Endothelial cell of umbilical vein (primary cell): ENCODE data around the gene USP30. TPM values are rescaled to one million over a fixed set of nuclear protein-coding genes. Genes with fewer than 3 reads are reported as not detected.

Experiments
- BruUV-seq: library from RNA; stranded (reverse); fragments of 400-500 nt; replicated peaks from 2 replicates; lab custom pipeline; 2021; lab: Mats Ljungman, UMichigan
- CTCF ChIA-PET: fragments of 300-600, 350-600 bp; sonication (Branson Sonifier 250); formaldehyde crosslinking; loops from one replicate; lab custom pipeline; 2021; ENCODE audit warnings: antibody characterized with exemption, inconsistent platforms; lab: Charles Lee
- POLR2A ChIA-PET: fragments of 300-600, 350-600 bp; sonication (Branson Sonifier 250); formaldehyde crosslinking; loops from one replicate; lab custom pipeline; 2021; ENCODE audit warnings: antibody characterized with exemption, inconsistent platforms; lab: Charles Lee
- DNase-seq: peaks from one replicate; pipeline ENCODE4 v3.0.0-alpha.2; 2011; ENCODE audit warnings: low read depth, low spot score
- FAIRE-seq: peaks from 2 replicates; lab custom pipeline; 2011; peaks lifted over from hg19 to GRCh38; lab: Jason Lieb, UNC
- H2AFZ ChIP-seq: 2 replicates; pipeline ENCODE4 v1.6.0; 2012; ENCODE audit warnings: low read depth, low read length, control low read depth, inconsistent platforms
- H3K27ac ChIP-seq: 2 replicates; pipeline ENCODE4 v1.5.1; 2011; ENCODE audit warnings: low read depth, mild to moderate bottlenecking, control low read depth, low read length, moderate library complexity; ENCODE audit not compliant: insufficient read depth
- H3K27me3 ChIP-seq, 2 experiments: 2 replicates each; pipeline versions ENCODE4 v1.6.0 to v1.6.1; 2011; ENCODE audit warnings: low read length in 2 of 2, mixed read lengths in 1 of 2; ENCODE audit not compliant: control insufficient read depth in 2 of 2, insufficient read depth in 2 of 2
- H3K36me3 ChIP-seq, 2 experiments: 2 replicates in 1 of 2; 3 replicates in 1 of 2; pipeline ENCODE4 v1.5.1; 2011; ENCODE audit warnings: low read length in 2 of 2, mild to moderate bottlenecking in 1 of 2, moderate library complexity in 1 of 2; ENCODE audit not compliant: control insufficient read depth in 2 of 2, insufficient read depth in 2 of 2; ENCODE audit errors: extremely low read depth in 1 of 2
- H3K4me1 ChIP-seq: 3 replicates; pipeline ENCODE4 v1.5.1; 2011; ENCODE audit warnings: mild to moderate bottlenecking, low read length; ENCODE audit not compliant: control insufficient read depth, insufficient read depth; ENCODE audit errors: extremely low read depth
- H3K4me2 ChIP-seq: 2 replicates; pipeline ENCODE4 v1.6.1; 2011; ENCODE audit warnings: low read length, control low read depth, mixed read lengths; ENCODE audit not compliant: insufficient read depth
- H3K4me3 ChIP-seq, 3 experiments: fragments of 200-600 bp in 1 of 3; sonication (generic), shearing (Covaris generic) in 1 of 3; replicated peaks in 1 of 3; 2 replicates each; pipeline ENCODE4 v1.5.1; 2011 to 2016; ENCODE audit warnings: control low read depth in 3 of 3, low read length in 3 of 3, mild to moderate bottlenecking in 2 of 3, inconsistent platforms in 1 of 3, low read depth in 1 of 3, moderate library complexity in 1 of 3; ENCODE audit not compliant: insufficient read depth in 1 of 3
- H3K79me2 ChIP-seq: 2 replicates; pipeline ENCODE4 v1.6.0; 2012; ENCODE audit warnings: low read length, inconsistent platforms; ENCODE audit not compliant: control insufficient read depth, insufficient read depth
- H3K9ac ChIP-seq: replicated peaks from 2 replicates; pipeline ENCODE3; 2011; ENCODE audit warnings: low read length, control low read depth; ENCODE audit not compliant: insufficient read depth; ENCODE audit errors: extremely low read depth
- H3K9me1 ChIP-seq: replicated peaks from 3 replicates; pipeline ENCODE4 v1.6.0; 2011; ENCODE audit warnings: mild to moderate bottlenecking, low read length; ENCODE audit not compliant: control insufficient read depth, insufficient read depth; ENCODE audit errors: extremely low read depth
- H3K9me3 ChIP-seq: replicated peaks from 2 replicates; pipeline ENCODE4 v1.5.1; 2012; ENCODE audit warnings: low read length, inconsistent platforms; ENCODE audit not compliant: control insufficient read depth, insufficient read depth
- H4K20me1 ChIP-seq: replicated peaks from 2 replicates; pipeline ENCODE3; 2011; ENCODE audit warnings: mild to moderate bottlenecking, low read length; ENCODE audit not compliant: control insufficient read depth, insufficient read depth; ENCODE audit errors: extremely low read depth
- FOS ChIP-seq: IDR thresholded peaks from 2 replicates; pipeline ENCODE4 v1.6.1; 2011; ENCODE audit warnings: mild to moderate bottlenecking, low read length, moderate library complexity, borderline replicate concordance; ENCODE audit not compliant: insufficient read depth
- GATA2 ChIP-seq: IDR thresholded peaks from 2 replicates; pipeline ENCODE4 v1.7.0; 2011; ENCODE audit warnings: low read depth, mild to moderate bottlenecking, moderate library complexity, mixed read lengths, low read length; ENCODE audit not compliant: insufficient read length, insufficient read depth
- JUN ChIP-seq: IDR thresholded peaks from 2 replicates; pipeline ENCODE4 v1.6.1; 2011; ENCODE audit warnings: borderline replicate concordance, low read depth; ENCODE audit not compliant: insufficient read length, insufficient read depth
- MAX ChIP-seq: IDR thresholded peaks from 2 replicates; pipeline ENCODE4 v1.6.1; 2011; ENCODE audit not compliant: insufficient read depth, insufficient read length
- dilution Hi-C: fragments of 300-500 bp; cut with MboI; formaldehyde crosslinking; loops from one replicate; pipeline ENCODE4 v1.15.0; 2019; ENCODE audit warnings: low sequenced_read_pairs; ENCODE audit not compliant: extremely low pct_ligation_motif_present
- intact Hi-C: fragments of 100-400 bp; cut with micrococcal nuclease; formaldehyde crosslinking; loops from one replicate; pipeline ENCODE4 v1.10.0; 2022
- polyA plus RNA-seq, 4 experiments: library from polyadenylated mRNA; depleted of rRNA in 3 of 4; stranded (reverse) in 3 of 4; unstranded in 1 of 4; fragments of >200 nt; gene quantifications; 2 replicates each; pipeline versions ENCODE4 v1.2.1 to v1.2.3, GENCODE V29; 2011 to 2012; ENCODE audit warnings: missing spikeins in 1 of 4
- total RNA-seq: library from RNA; stranded (reverse); gene quantifications from 2 replicates; pipeline ENCODE4 v1.2.3, GENCODE V29; 2021
- TF ChIP-seq, protein P1 (sequence below), 2 donors: IDR thresholded peaks; 1 replicate in 1 of 2; 2 replicates in 1 of 2; pipeline ENCODE4 v1.5.1; 2011; ENCODE audit warnings: low read length in 2 of 2, mild to moderate bottlenecking in 2 of 2, moderate library complexity in 2 of 2, control low read depth in 1 of 2, inconsistent platforms in 1 of 2, low read depth in 1 of 2; ENCODE audit not compliant: insufficient read depth in 1 of 2; ENCODE audit errors: extremely low read depth in 1 of 2

The USP30 gene
- total and polyA plus RNA-seq, 2 donors (not counting 3 experiments of a cell fraction or from before 2014, with no cell fraction given) = 14.2 to 24.3 TPM

DNA sequence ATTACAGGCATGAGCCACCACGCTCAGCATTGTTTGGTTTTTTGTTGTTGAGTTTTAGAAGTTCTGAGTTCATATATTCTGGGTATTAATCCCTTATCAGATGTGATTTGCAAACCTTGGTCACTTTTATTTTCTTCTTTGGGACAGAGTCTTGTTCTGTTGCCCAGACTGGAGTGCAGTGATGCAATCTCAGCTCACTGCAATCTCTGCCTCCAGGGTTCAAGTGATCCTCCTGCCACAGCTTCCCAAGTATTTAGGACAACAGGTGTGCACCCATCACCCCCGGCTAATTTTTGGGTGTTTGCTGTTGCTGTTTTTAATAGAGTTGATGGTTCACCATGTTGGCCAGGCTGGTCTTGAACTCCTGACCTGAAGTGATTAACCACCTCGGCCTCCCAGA lies 11.8 kb downstream of the USP30 start:
- Histone ChIP-seq H4K20me1 (no peaks in the 10 kb centered on the region), H2AFZ (no peak overlapping the region), H3K4me1 (no peaks in the 10 kb centered on the region), H3K27me3 (no peaks in the 10 kb centered on the region), H3K27ac (no peak overlapping the region), H3K4me2 (no peak overlapping the region), H3K9me3 (no peaks in the 10 kb centered on the region), H3K9me1 (no peaks in the 10 kb centered on the region), H3K79me2 (no peaks in the 10 kb centered on the region), H3K4me3 (no peak overlapping the region), H3K9ac (no peak overlapping the region), H3K36me3 (peaks cover 0 to 12% of the 10 kb centered on the region in 2 experiments)
- FAIRE-seq (no peak), DNase-seq (no peak)
- TF ChIP-seq, protein P1, sequence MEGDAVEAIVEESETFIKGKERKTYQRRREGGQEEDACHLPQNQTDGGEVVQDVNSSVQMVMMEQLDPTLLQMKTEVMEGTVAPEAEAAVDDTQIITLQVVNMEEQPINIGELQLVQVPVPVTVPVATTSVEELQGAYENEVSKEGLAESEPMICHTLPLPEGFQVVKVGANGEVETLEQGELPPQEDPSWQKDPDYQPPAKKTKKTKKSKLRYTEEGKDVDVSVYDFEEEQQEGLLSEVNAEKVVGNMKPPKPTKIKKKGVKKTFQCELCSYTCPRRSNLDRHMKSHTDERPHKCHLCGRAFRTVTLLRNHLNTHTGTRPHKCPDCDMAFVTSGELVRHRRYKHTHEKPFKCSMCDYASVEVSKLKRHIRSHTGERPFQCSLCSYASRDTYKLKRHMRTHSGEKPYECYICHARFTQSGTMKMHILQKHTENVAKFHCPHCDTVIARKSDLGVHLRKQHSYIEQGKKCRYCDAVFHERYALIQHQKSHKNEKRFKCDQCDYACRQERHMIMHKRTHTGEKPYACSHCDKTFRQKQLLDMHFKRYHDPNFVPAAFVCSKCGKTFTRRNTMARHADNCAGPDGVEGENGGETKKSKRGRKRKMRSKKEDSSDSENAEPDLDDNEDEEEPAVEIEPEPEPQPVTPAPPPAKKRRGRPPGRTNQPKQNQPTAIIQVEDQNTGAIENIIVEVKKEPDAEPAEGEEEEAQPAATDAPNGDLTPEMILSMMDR (IDR thresholded peaks at IDR 0.05; ENCODE audit: extremely low read depth in 1 of 2, insufficient read depth in 1 of 2, low read depth in 1 of 2, low read length in 2 of 2) = no peak
- no peak for TF ChIP-seq GATA2
- no peak for TF ChIP-seq JUN
- TF ChIP-seq MAX = no peak
- TF ChIP-seq FOS = no peak
- ChIA-PET POLR2A (no interaction called here), CTCF (interaction anchor here (0.7 kb wide), 1 partner anchor 160 kb away, joined by 5 read pairs; no protein-coding TSS in a partner anchor)
- no TSS peak for BruUV-seq
- dilution Hi-C loops = no loop called here
- intact Hi-C loops = no loop called here
